Neural cell (in vitro differentiated cells): Measurements from ENCODE around the gene ASTL. TPM values are rescaled to one million over a fixed set of nuclear protein-coding genes. Genes with fewer than 3 reads are reported as not detected.

Experiments
- H2AFZ ChIP-seq: fragments of 200-600, 300-800 bp; sonication (generic), shearing (Covaris generic); 2 replicates; pipeline ENCODE4 v1.6.0; 2014; ENCODE audit warnings: low read depth, mild to moderate bottlenecking, antibody characterized with exemption, low read length, moderate library complexity
- H3F3A ChIP-seq: fragments of 200-600 bp; shearing (Covaris generic); 2 replicates; pipeline ENCODE4 v1.6.1; 2016; ENCODE audit warnings: mild to moderate bottlenecking, moderate library complexity, mixed read lengths, antibody characterized with exemption, low read length; ENCODE audit not compliant: insufficient read depth, poor library complexity, severe bottlenecking
- H3K27ac ChIP-seq: fragments of 200-600, 300-800 bp; sonication (generic), shearing (Covaris generic); 2 replicates; pipeline ENCODE4 v1.5.1; 2014; ENCODE audit warnings: mild to moderate bottlenecking, low read length, moderate library complexity
- H3K27me3 ChIP-seq: fragments of 300-800, 200-600 bp; sonication (generic), shearing (Covaris generic); 2 replicates; pipeline ENCODE4 v1.6.0; 2014; ENCODE audit warnings: mild to moderate bottlenecking, low read depth, low read length, moderate library complexity; ENCODE audit not compliant: insufficient read depth
- H3K36me3 ChIP-seq: fragments of 300-800, 200-600 bp; sonication (generic), shearing (Covaris generic); 2 replicates; pipeline ENCODE4 v1.5.1; 2014; ENCODE audit warnings: mild to moderate bottlenecking, antibody characterized with exemption, low read length, moderate library complexity; ENCODE audit not compliant: insufficient read depth
- H3K4me2 ChIP-seq: fragments of 300-800, 200-600 bp; sonication (generic), shearing (Covaris generic); 2 replicates; pipeline ENCODE4 v1.6.0; 2014; ENCODE audit warnings: mild to moderate bottlenecking, low read length
- H3K4me3 ChIP-seq: fragments of 300-800, 200-600 bp; sonication (generic), shearing (Covaris generic); 2 replicates; pipeline ENCODE4 v1.5.1; 2014; ENCODE audit warnings: mild to moderate bottlenecking, low read length, moderate library complexity
- H3K79me2 ChIP-seq: fragments of 200-600 bp; shearing (Covaris generic); replicated peaks from 2 replicates; pipeline ENCODE4 v1.6.0; 2014; ENCODE audit warnings: mild to moderate bottlenecking, low read length, moderate library complexity; ENCODE audit not compliant: insufficient read depth
- H3K9ac ChIP-seq: fragments of 300-800, 200-600 bp; sonication (generic), shearing (Covaris generic); 2 replicates; pipeline ENCODE4 v1.6.1; 2016; ENCODE audit warnings: mild to moderate bottlenecking, low read length, mixed read lengths
- H3K9me2 ChIP-seq: fragments of 200-600 bp; shearing (Covaris generic); 2 replicates; pipeline ENCODE4 v1.6.1; 2016; ENCODE audit warnings: mild to moderate bottlenecking, low read length, mixed read lengths; ENCODE audit not compliant: insufficient read depth
- H3K9me3 ChIP-seq: fragments of 200-600, 300-800 bp; sonication (generic), shearing (Covaris generic); 2 replicates; pipeline ENCODE4 v1.6.1; 2016; ENCODE audit warnings: mild to moderate bottlenecking, mixed run types, low read length, moderate library complexity, mixed read lengths
- H4K20me1 ChIP-seq: fragments of 200-600 bp; shearing (Covaris generic); 2 replicates; pipeline ENCODE4 v1.6.1; 2016; ENCODE audit warnings: mild to moderate bottlenecking, mixed run types; ENCODE audit not compliant: insufficient read depth
- EP300 ChIP-seq: fragments of 450-650 bp; conservative IDR thresholded peaks from 2 replicates; pipeline ENCODE4 v1.6.1; 2014; ENCODE audit warnings: antibody characterized with exemption, mild to moderate bottlenecking, moderate library complexity; ENCODE audit not compliant: poor library complexity, severe bottlenecking
- EZH2 ChIP-seq: fragments of 200-600, 300-800 bp; shearing (Covaris generic), sonication (generic); IDR thresholded peaks from 2 replicates; pipeline ENCODE4 v1.6.1; 2014; ENCODE audit warnings: antibody characterized with exemption, low read length, borderline replicate concordance, mild to moderate bottlenecking; ENCODE audit not compliant: insufficient read depth, poor library complexity, severe bottlenecking
- MXI1 ChIP-seq: fragments of 450-650 bp; conservative IDR thresholded peaks from 2 replicates; pipeline ENCODE4 v1.6.1; 2014; ENCODE audit warnings: antibody characterized with exemption, mild to moderate bottlenecking; ENCODE audit not compliant: poor library complexity, severe bottlenecking
- POLR2AphosphoS5 ChIP-seq: IDR thresholded peaks from 2 replicates; pipeline ENCODE4 v1.6.1; 2012
- RAD21 ChIP-seq: fragments of 450-650 bp; conservative IDR thresholded peaks from 2 replicates; pipeline ENCODE4 v1.6.1; 2014; ENCODE audit warnings: antibody characterized with exemption, mild to moderate bottlenecking, moderate library complexity
- REST ChIP-seq: IDR thresholded peaks from 2 replicates; pipeline ENCODE4 v1.6.1; 2012; ENCODE audit warnings: borderline replicate concordance
- SMC3 ChIP-seq: fragments of 450-650 bp; conservative IDR thresholded peaks from 2 replicates; pipeline ENCODE4 v1.6.1; 2014; ENCODE audit warnings: antibody characterized with exemption, mild to moderate bottlenecking, moderate library complexity; ENCODE audit not compliant: poor library complexity
- TAF1 ChIP-seq: IDR thresholded peaks from 2 replicates; pipeline ENCODE4 v1.6.1; 2012; ENCODE audit warnings: low read depth
- polyA plus RNA-seq: library from polyadenylated mRNA; depleted of rRNA; stranded (reverse); fragments of >200 nt; gene quantifications from 2 replicates; pipeline ENCODE4 v1.2.3, GENCODE V29; 2014
- TF ChIP-seq, protein P1 (sequence below): fragments of 450-650 bp; IDR thresholded peaks from 2 replicates; pipeline ENCODE4 v1.5.1; 2014; ENCODE audit warnings: antibody characterized with exemption, mild to moderate bottlenecking, moderate library complexity; ENCODE audit not compliant: poor library complexity, severe bottlenecking

ASTL gene
- polyA plus RNA-seq, 1 donor from 2014 or later: not detected

DNA sequence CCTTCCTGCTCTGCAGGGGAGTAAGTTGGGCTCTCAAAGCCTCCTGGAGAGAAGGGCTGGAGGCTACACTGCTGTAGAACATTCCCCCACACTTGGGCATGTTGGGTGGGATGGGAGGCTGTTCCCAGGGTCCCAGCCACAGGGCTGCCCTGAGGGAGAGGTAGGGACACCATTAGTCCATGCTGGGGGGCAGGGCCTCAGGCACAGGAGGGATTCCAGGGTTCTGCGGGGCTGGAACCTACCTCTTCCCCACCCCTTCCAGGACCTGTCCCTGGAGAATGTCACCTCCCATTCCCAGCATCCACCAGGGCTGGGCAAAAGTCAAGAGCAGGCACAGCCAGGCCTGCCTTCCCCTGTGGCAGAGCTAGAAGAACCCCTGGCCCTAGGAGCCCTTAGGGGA, 15.0 kb downstream of the ASTL start:
- Histone ChIP-seq H3K79me2 (no peaks in the 10 kb centered on the region), H3K27ac (no peak overlapping the region), H3K36me3 (no peaks in the 10 kb centered on the region), H2AFZ (no peak overlapping the region), H3K9me2 (no peaks in the 10 kb centered on the region), H3K4me2 (no peak overlapping the region), H3K4me3 (no peak overlapping the region), H3K9me3 (no peaks in the 10 kb centered on the region), H3K27me3 (peaks cover under 1% of the 10 kb centered on the region), H3F3A (no peaks in the 10 kb centered on the region), H4K20me1 (no peaks in the 10 kb centered on the region), H3K9ac (no peak overlapping the region)
- no peak for TF ChIP-seq REST
- no peak for TF ChIP-seq EZH2
- no peak for TF ChIP-seq POLR2AphosphoS5
- TF ChIP-seq RAD21: no peak
- TF ChIP-seq, protein P1, sequence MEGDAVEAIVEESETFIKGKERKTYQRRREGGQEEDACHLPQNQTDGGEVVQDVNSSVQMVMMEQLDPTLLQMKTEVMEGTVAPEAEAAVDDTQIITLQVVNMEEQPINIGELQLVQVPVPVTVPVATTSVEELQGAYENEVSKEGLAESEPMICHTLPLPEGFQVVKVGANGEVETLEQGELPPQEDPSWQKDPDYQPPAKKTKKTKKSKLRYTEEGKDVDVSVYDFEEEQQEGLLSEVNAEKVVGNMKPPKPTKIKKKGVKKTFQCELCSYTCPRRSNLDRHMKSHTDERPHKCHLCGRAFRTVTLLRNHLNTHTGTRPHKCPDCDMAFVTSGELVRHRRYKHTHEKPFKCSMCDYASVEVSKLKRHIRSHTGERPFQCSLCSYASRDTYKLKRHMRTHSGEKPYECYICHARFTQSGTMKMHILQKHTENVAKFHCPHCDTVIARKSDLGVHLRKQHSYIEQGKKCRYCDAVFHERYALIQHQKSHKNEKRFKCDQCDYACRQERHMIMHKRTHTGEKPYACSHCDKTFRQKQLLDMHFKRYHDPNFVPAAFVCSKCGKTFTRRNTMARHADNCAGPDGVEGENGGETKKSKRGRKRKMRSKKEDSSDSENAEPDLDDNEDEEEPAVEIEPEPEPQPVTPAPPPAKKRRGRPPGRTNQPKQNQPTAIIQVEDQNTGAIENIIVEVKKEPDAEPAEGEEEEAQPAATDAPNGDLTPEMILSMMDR: no peak
- no peak for TF ChIP-seq MXI1
- no peak for TF ChIP-seq EP300
- TF ChIP-seq TAF1: no peak
- no peak for TF ChIP-seq SMC3

- no peak overlapping the region for H3K4me2 ChIP-seq
- no peaks in the 10 kb centered on the region for H3F3A ChIP-seq
- H3K9me3 ChIP-seq: no peaks in the 10 kb centered on the region
- H3K79me2 ChIP-seq: no peaks in the 10 kb centered on the region
- no peak overlapping the region for H2AFZ ChIP-seq
- TF ChIP-seq RAD21 (no peak), TAF1 (no peak), EP300 (no peak), EZH2 (no peak), REST (no peak), MXI1 (no peak), SMC3 (no peak), POLR2AphosphoS5 (no peak)
- TF ChIP-seq, protein P1: no peak
- no peak overlapping the region for H3K9ac ChIP-seq
- no peaks in the 10 kb centered on the region for H3K9me2 ChIP-seq
- no peaks in the 10 kb centered on the region for H3K36me3 ChIP-seq
- no peak overlapping the region for H3K27ac ChIP-seq
- no peak overlapping the region for H3K4me3 ChIP-seq
- H3K27me3 ChIP-seq: peaks cover 9% of the 10 kb centered on the region
- H4K20me1 ChIP-seq: no peaks in the 10 kb centered on the region
Measured at GRCh38 chr2:96122391-96122790, 15.9 kb downstream of the ASTL start.
